HG02973 (cell line): ENCODE measurements around the gene BAG1.

Experiments used
- ATAC-seq: cut with Tn5 transposase; IDR thresholded peaks from one replicate; pipeline ENCODE4 v1.9.1; 2021; ENCODE audit warnings: moderate library complexity; ENCODE audit not compliant: unreplicated experiment

The BAG1 gene

DNA sequence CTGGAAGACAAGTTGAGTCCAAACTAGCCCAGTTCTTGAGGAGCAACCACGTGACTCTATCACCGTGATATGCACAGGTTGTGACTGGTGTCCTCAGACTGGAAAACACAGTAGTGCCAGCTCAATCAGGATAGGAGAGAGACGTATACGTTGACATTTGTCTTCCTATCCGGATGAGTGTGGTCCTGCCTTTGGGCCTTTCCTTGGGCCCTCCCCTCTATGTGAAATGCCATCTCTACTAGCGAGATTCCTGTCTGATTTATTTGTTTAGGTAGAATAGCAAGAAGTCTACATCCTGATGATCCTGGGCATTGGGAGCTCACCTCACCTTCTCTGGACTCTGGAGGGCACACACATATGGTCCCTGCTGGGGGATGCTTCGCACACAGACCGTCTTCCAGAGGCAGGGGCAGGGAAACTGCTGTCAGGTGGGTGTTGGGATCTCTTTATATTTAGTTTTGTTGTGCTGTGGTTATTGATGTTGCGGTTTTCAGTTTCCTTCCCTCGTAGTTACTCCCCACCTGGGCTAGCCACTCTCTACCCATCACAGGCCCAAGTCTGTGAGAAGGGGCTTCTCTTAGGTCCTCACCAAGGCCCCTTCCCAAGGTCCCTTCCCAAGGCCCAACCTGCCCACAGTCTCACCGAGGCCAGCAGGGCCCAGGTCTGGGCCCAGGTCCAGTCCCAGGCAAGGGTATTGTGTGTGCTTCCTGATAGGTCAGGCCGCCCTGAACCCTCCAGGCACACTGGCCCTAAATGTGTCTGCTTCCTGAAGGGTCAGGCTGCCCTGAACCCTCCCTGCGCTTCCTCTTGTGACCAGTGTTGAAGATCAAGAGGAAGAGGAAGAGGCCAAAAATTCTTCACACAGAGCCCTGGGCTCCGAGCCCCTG, 43.6 kb downstream of the BAG1 start:
- no peak for ATAC-seq

- no peak for ATAC-seq
Measured at GRCh38 chr9:33211695-33212393, 52.7 kb downstream of the BAG1 start.

GRCh38 chr9:33210006-33210715, 54.3 kb downstream of the BAG1 start:
- ATAC-seq: no peak

- no peak for ATAC-seq
Measured at GRCh38 chr9:33209394-33209793, 55.1 kb downstream of the BAG1 start.

DNA sequence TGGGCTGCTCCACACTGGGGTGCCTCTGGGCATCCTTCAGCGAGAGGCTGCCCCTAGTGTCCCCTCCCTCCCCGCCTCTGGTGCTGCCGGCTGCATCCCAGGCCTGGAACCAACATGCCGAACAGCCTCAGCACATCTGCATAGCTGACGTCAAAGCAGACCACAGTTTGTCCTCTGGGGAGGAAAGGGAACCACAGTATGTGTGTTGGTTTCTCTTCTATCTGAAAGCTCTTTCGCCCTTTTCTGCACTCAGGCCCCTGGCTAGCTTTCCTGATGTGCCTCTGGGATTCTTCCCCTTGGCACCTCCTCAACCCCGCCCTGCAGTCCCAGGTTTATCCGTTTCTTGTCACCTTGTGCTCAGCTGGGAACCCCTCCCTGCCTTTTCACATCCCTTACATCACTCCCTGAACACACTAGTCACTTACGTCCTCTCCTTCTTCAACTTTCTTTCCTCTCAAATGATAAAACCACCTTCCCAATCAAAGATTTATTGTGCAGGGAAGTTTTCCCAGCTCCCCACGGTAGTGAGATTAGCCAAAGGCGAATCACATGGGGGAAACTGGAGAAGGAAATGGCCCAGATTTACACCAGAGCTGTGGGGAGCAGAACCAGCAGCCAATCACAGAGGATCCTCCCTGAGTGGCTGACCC, 61.8 kb downstream of the BAG1 start:
- ATAC-seq: peak; percentile 100
